Femur (tissue), 1 donor: ENCODE results near the gene TFCP2L1.

ENCODE experiments used
- DNase-seq: peaks from one replicate; pipeline ENCODE4 v3.0.0-alpha.2; 2017

Gene TFCP2L1

DNA sequence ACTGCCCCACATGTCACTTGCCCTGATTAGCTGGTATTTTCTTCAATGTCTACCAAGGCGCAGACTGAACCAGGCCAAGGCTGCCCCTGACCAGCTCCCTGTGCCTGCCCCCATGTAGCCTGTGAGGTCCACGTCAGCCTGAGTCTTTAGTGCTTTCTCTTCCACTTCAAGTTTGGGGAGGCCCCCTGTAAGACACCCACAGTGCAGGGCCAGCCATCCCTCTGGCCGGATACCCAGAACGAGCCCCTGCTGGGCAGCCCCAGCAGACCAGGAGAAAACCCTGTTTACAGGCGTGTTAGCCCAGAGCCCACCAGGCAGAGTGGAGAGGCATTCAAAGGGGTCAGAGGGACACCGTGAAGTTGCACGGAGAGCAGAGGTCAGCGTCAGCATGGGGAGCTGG is 92.4 kb downstream of the TFCP2L1 start:
- DNase-seq = no peak

DNA sequence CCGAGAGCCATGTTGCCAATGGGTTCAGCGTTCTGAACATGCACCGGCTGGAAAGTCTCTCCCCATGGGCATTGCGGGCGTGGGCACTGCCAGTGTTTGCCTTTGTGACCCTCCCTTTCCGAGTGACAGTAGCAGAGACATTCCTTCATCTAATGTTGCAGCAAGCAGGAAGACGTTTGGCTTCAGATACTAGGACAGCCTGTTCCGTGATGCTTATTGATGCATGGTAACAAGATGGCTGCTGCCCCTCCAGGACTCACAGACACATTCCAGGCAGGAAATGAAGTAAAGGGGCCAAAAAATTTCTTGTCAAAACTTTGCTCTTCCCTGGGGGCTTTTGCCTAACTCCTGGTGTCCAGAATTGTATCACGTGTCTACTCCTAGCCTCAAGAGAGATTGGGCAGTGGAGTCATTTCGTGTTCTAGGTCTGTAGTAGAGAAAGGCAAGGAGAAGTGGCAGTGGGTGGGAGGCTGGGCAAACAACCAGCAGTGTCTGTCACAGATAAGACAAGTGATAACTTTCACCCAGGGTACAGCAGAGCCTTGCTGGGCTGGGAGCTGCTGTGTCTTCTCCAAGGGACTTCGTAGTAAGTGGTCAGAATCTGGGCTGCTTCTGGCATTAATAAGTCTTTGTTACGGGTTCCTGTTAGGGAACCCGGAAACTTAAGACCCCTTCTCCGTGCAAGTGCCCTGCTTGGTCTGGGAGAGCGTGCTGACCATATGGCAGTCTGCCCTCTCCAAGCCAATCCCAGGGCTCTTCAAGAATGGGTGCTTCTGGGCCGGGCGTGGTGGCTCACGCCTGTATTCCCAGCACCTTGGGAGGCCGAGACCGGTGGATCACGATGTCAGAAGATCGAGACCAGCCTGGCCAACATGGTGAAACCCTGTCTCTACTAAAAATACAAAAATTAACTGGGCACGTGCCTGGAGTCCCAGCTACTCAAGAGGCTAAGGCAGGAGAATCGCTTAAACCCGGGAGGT is 93.5 kb downstream of the TFCP2L1 start:
- DNase-seq = no peak

DNA sequence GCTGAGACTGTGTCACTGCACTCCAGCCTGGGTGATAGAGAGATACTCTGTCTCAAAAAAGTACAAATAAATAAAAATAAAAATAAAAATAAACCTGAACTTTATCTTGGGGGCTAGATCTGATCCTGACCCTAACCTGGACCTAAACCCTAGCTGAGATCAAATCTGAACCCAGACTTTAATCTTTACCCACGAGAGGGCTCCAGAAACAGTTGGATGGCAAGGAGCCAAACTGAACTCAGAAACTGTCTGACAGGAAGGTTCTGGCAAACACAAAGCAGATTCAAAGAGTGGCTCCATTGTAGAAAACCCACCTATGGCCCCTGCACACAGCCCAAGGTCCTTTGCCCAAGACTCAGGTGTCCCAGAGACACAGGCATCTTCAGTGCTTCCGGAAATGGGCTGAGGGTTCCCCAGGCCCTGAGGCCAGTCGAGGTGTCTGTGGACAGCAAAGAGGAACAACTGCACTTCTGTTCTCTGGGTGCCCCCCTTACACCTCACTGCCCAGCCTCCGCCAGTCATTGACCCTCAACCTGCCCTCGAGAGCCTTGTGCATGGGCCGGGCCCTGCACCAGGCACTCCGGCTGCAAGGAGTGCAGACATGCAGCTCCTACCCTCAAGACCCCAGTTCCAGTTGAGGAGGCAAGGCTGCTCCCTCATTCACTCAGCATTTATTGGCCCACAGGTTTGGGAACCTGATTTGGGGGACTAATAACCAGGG is 95.2 kb downstream of the TFCP2L1 start:
- DNase-seq = no peak

DNA sequence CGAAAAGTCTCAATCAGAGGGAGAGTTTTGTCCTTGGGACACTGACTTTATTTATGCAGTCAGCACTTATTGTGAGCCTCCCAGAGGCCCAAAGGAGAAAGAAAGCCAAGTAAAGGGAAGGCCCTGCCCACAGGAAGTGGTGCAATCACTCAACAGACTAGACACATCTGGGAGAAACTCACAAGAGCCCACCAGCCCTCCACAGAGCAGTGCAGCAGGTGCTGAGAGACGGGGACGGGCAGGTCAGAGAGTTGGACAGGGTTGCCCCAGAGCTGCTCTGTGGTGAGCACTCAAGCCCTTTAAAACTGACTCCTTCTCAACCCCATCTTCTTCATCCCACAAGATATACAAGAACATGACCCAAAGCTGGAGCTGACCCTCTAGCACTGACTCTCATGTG is 96.0 kb downstream of the TFCP2L1 start:
- DNase-seq = no peak

DNA sequence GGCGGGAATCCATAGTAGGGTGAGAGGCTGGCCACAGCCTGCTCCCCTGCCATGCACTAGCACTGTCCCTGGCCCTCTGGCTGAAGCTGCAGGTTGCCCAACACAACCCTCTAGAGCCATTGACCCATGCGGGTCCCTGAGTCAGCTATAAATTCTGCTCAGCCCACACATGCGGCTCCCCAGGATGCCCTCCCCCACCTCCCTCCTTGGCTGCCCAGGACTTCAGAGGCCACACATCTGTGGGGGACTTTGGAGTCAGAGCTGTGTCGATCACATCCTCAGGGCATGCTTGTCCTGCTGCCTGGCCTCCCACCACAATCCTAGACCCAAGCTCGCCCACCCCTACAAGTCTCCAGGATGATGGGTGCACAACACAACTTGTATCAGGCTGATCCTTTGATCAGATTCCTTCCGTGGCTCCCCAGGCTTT is 97.0 kb downstream of the TFCP2L1 start:
- DNase-seq = no peak

DNA sequence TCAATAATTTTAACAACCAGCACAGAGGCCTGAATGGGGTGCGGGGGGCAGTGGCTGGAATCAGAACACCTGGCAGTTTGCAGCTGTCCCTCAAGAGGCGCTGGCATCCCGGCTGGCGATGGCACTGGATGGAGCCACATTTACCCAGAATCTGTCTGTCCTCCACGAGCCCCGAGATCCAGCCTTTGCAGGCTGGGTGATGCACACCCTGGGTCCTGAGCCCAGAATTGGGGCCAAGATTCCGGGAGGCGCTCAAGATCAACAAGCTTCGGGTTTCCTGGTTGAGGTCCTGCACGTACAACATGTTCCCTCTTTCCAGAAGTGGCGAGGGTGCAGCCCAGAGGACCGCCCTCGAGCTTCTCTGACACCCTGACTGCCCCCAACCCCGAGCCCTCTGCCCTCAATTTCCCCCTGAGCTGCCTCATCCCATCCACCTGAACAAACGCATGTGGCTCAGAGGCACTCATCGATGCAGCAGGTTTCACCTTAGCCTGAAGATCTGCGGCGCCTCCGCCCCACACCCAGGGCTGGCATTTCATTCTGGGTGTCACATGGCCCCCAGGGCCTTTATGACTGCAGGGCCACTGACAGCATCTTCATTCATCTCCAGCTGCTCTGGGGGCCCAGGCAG is 97.5 kb downstream of the TFCP2L1 start:
- no peak for DNase-seq

DNA sequence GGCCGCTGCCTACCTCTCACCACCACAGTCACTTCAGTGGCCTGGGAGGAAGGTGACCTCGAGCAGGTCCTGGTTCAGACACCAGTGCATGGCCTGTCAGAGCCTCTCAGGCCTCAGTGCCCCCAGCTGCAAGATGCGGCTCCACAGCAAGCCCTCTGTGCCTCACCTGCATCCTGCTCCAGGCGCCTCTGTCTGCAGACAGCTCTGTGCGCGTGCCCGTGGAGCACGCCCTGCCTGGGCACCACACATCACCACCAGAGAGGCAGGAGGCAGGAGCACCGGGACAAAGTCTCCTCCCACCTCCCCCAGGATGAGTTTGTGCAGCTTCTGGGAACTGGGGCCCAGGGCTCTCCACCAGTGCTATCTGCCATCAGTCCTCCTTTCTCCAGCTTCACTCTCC is 98.7 kb downstream of the TFCP2L1 start:
- no peak for DNase-seq

DNA sequence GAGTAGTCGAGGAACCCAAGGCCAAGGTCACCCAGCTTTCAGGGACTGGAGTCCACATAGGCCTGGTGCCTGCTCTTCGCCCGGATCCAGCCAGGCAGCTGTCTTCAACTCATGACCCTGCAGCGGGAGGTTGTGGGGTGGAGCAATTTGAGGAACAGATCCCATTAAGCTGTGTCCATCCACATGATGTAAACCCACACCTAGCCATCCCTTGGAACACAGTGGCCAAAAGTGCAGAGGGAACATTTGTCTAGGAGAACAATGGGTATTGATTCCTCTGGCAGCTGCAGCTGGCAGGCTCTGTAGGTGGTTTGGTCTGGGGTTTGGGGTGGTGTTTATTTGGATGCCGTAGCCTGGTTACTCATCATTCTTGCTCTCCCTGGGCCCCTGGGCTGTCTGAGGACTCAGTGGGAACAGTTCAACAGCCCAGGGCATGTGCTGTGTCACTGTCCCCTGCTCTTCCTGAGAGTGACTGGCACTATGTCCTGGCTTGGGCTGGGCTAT is 99.4 kb downstream of the TFCP2L1 start:
- DNase-seq = no peak

DNA sequence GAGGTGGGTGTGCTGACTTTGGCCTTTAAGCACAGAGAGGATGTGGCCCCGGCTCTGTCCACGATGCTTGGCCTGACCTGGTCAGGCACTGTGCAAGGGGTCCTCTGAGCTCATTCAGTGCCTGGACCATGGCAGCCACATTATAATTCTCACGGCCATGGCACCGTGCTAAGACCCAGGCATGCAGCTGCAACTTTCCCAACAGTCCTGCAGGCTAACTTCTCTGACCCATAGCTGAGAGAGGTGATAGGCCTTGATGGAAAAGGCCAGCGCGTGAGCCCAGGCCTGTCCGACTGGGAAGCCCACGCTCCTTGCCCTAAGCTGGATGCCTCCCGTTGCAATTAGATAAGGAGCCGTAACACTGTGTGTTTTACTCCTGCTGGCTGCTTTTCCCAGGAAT is 99.9 kb downstream of the TFCP2L1 start:
- no peak for DNase-seq

DNA sequence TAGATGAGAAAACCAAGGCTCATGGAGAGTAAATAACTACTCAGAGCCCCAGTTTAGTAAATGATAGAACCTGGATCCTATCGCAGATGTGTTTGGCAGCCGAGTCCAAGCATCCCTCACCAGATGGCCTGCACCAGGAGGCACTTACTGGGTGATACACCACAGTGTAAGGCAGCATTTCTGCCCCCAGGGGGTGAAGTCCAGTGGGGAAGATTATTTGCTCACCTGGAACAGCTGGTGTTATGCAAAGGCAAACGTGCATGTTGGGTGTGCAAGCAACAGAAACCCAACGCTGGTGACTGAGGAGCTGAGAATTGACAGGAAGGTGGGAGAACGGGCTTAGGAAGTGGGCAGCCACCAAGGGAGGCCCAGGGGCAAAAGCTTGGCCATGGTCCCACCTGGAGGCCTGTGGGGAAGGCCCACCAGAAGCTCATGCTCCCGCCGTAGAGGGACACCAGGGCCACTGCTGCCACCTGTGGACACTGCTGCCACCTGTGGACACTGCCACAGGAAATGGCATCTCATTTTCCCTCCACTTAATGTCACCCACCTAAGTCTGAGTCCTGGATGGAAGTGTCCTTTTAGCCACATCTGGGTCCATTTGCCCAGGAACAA is 100.6 kb downstream of the TFCP2L1 start:
- no peak for DNase-seq

DNA sequence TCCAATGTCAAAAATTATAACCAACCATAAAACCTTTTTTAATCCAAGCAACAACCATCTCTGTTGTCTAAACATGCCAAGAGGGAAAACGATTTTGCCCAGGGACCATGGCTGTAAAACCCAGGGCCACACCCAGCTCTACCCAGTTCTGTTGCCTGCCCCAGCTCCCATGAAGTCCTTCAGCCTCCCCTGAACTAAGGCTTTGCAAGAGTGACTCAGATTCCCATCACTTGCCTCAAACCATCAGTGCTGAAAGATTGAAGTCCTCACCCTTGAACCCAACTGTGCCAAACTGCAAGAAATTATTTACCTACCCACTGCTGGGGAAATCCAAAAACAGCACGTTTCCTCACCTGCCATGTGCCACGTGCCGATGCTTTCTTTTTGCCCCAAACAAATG is 102.5 kb downstream of the TFCP2L1 start:
- DNase-seq = no peak

DNA sequence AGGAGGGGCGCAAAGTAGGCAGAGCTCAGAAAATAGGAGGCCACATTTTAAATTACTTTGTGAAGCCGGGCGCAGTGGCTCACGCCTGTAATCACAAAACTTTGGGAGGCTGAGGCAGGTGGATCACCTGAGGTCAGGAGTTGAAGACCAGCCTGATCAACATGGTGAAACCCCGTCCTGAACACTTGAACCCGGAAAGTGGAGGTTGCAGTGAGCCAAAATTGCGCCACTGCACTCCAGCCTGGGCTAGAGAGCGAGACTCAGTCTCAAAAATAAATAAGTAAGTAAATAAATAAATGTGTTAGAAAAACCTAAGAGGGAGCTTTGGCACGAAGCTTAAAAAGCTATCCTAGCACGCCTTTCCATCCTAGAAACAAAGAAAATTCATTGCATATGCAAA is 105.5 kb downstream of the TFCP2L1 start:
- no peak for DNase-seq

DNA sequence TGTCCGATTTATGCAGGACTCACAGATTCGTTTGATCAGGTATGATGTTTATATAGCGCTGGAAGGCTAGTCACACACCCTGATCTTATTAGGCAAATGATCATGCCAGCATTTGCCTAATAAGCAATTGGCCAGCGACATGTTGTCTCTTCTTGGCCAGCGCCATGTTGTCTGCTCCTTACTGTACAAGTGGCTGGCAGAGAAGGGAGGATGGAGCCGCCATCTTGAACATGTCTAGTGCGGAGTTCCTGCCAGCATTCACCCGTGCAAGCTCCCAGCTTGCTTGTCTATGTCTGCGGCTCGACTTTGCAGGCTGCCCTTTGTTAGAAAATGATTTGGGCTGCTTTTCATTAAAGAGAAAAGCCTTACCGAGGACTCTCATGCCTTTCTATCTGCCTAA is 106.3 kb downstream of the TFCP2L1 start:
- no peak for DNase-seq

DNA sequence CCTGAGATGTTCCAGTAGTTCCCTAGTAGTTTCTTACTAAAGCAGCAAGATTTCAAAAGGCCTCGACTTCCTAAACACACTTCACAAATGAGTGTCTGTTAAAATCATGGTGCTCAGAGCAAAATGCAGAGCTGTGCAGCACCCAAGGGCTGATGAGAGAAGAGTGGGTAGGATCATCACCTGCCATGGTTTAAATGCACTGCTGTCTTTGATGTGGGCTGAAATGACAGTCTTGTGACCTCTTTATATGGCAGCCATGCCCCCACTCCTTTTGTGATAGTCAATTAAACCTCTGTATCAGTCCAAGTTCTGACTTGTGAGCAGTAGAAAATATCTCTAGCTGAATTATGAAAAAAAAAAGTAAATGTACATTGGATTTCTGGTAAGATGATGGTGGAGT is 107.1 kb downstream of the TFCP2L1 start:
- no peak for DNase-seq

DNA sequence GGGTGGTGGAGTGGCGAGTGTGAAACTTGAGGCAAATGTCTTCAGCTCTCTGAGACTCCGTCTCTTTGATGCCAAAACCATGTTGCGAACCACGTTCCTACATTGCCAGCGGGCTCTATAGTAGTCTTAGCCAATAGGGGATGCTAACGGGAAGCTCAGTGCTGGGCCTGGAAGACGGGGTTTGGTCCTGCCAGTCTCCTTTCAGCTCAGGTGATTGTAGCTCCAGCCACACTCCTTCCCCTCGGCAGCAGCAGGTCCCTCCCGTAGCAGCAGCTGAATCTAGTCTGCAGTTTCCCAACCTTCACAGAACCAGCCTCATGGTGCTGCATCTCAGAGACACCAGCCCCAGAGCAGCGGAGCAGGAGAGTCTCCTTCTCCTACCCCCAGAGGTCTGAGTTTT is 109.7 kb downstream of the TFCP2L1 start:
- no peak for DNase-seq

DNA sequence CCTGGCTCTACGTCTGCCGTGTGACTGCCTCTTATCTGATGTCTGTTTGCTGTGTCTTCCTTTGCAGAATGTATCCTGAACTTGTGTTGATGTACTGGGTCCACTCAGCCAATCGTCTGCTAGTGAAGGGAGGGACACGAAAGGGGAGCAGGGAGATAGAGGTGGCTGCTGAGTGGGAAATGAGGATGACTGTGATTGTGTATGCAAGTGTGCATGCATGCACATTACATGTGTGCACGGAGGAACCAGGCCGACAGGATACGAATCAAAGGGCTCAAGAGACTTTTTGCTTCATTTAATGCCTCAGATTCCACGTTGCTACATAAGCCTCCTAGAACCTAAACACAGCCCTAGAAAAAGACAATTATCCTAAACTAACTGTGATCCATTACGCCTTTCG is 111.2 kb downstream of the TFCP2L1 start:
- DNase-seq = no peak

DNA sequence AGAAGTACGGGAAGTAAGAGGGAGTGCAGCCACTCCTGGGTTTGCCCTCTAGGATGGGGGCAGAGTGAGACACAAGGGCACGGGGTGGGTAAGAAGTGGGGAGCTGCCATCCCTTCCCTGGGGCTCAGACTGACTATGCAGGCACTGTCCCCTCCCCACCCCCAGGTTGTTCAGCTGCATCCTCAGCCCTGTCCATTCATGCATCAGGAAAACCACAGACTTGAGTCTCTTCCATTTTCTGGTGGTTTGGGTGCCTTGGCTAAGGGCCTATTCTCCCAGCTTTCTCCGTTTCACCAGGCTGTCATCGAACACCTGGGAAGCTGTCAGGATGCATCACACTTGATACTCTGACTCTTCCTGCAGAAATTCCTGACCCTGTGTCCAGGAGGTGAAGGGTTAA is 111.9 kb downstream of the TFCP2L1 start:
- DNase-seq = no peak

DNA sequence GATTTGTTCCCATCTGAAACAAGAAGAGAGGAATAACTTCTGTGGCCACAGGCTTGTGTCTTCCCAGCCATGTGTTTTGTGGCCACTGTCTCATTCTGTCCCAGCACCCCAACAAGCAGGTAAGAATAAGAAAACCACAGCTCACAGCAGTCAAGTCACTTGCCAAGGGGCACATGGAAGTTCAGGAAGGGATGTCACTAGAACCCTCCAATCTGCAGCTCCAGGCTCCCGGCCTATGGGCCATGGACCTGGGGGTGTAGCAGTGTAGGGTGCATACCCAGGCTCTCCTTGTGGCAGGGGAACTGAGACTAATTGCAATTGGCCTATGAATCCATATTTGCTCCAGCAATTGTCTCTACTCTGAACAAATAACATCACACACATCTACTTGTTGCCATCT is 112.5 kb downstream of the TFCP2L1 start:
- no peak for DNase-seq

DNA sequence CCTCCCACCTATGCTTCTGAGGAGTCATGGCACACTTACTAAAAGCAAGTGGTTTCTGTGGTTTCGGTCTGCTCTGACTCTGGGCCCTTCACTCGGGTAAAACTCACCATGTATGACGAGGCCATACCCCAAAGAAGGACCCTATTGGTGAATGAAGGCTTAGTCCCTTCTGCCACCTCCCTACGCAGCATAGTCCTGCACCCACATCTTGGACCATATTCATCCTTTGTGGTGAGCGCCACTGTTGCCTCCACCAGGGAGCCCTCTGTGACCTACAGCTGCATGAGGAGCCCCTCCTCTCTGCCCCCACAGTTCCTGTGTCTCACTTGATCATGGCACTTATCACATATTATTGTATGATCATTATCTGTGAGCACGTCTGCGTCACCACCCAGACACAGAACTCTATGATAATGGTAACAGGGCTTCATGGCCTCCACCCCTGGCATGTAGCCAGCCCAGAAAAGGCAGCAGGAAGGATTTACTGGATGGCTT is 113.3 kb downstream of the TFCP2L1 start:
- DNase-seq = no peak

DNA sequence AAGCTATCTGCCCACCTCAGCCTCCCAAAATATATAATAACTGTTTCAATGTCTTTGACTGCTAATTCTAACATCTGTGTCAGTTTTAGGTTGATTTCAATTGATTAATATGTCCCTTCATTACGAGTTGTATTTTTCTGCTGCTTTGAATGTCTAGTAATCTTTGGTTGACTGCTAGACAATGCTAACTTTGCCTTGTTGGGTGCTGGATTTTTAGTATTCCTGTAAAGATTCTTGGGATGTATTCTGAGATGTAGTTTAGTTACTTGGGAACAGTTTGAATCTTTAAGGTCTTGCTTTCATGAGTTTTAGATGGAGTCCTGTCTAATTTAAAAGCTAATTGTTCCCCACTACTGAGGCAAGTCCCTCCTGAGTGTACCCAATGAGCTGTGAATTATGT is 114.4 kb downstream of the TFCP2L1 start:
- DNase-seq = no peak

DNA sequence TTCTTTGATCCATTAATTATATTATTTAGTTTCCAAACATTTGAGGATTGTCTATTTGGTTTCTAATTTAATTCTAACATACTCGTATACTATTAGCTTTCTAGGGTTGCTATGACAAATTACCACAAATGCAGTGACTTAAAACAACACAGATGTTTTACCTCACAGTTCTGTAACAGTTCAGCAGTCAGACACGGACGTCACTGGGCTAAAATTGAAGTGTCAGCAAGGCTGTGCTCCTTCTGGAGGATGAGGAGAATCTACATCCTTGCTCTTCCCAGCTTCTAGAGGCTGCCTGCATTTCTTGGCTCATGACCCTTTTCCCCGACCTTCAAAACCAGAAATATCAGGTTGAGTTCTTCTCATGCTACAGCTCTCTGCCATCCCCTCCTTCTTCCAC is 117.6 kb downstream of the TFCP2L1 start:
- DNase-seq = no peak
